Activated naive CD4-positive, alpha-beta T cell treated with anti-CD3 and anti-CD28 coated beads, Interleukin-2, amount 50 U/mL, for 24 hours (primary cell): ENCODE results near the gene SYMPK.
A peak's percentile ranks its signal among the peaks of the same experiment; 100 is the strongest.

Source experiments
- H3K27ac Mint-ChIP-seq: one replicate; pipeline ENCODE4 v1.8.0; 2021; ENCODE audit warnings: mild to moderate bottlenecking, mixed read lengths
- H3K27me3 Mint-ChIP-seq: one replicate; pipeline ENCODE4 v1.8.0; 2021; ENCODE audit warnings: mixed read lengths
- H3K36me3 Mint-ChIP-seq: one replicate; pipeline ENCODE4 v1.8.0; 2021; ENCODE audit warnings: mixed read lengths
- H3K4me1 Mint-ChIP-seq: one replicate; pipeline ENCODE4 v1.8.0; 2021; ENCODE audit warnings: mixed read lengths
- H3K4me3 Mint-ChIP-seq: one replicate; pipeline ENCODE4 v1.8.0; 2021; ENCODE audit warnings: mild to moderate bottlenecking, mixed read lengths
- H3K9me3 Mint-ChIP-seq: one replicate; pipeline ENCODE4 v1.8.0; 2021; ENCODE audit warnings: mixed read lengths

Gene SYMPK

GRCh38 chr19:45825263-45825605 lies 37.7 kb downstream of the SYMPK start:
- Mint-ChIP-seq H3K27me3 (no peaks in the 10 kb centered on the region), H3K27ac (no peak overlapping the region)

GRCh38 chr19:45824531-45825262 lies 38.2 kb downstream of the SYMPK start:
- Mint-ChIP-seq H3K4me1 (peaks cover 3% of the 10 kb centered on the region), H3K27ac (no peak overlapping the region), H3K4me3 (no peak overlapping the region), H3K36me3 (peaks cover 12% of the 10 kb centered on the region), H3K9me3 (no peaks in the 10 kb centered on the region), H3K27me3 (no peaks in the 10 kb centered on the region)

More at GRCh38 chr19:45825263-45825605, 37.7 kb downstream of the SYMPK start:
- H3K36me3 Mint-ChIP-seq: peaks cover 14% of the 10 kb centered on the region
- no peak overlapping the region for H3K4me3 Mint-ChIP-seq
- no peaks in the 10 kb centered on the region for H3K9me3 Mint-ChIP-seq
- H3K4me1 Mint-ChIP-seq: peaks cover 3% of the 10 kb centered on the region

GRCh38 chr19:45824041-45824471 lies 38.9 kb downstream of the SYMPK start:
- Mint-ChIP-seq H3K27ac (no peak overlapping the region), H3K9me3 (no peaks in the 10 kb centered on the region), H3K36me3 (peaks cover 12% of the 10 kb centered on the region), H3K4me3 (no peak overlapping the region), H3K4me1 (peaks cover 3% of the 10 kb centered on the region), H3K27me3 (no peaks in the 10 kb centered on the region)

GRCh38 chr19:45823182-45823581 lies 39.8 kb downstream of the SYMPK start:
- Mint-ChIP-seq H3K27ac (no peak overlapping the region), H3K4me3 (no peak overlapping the region), H3K36me3 (peaks cover 7% of the 10 kb centered on the region), H3K27me3 (no peaks in the 10 kb centered on the region), H3K4me1 (peaks cover 3% of the 10 kb centered on the region), H3K9me3 (no peaks in the 10 kb centered on the region)

GRCh38 chr19:45822716-45823115 lies 40.2 kb downstream of the SYMPK start:
- Mint-ChIP-seq H3K4me3 (no peak overlapping the region), H3K27me3 (no peaks in the 10 kb centered on the region), H3K9me3 (no peaks in the 10 kb centered on the region), H3K36me3 (peaks cover 5% of the 10 kb centered on the region), H3K27ac (no peak overlapping the region), H3K4me1 (peaks cover 3% of the 10 kb centered on the region)

- no peak overlapping the region for H3K27ac Mint-ChIP-seq
- no peak overlapping the region for H3K4me3 Mint-ChIP-seq
- H3K27me3 Mint-ChIP-seq: no peaks in the 10 kb centered on the region
- peaks cover 5% of the 10 kb centered on the region for H3K36me3 Mint-ChIP-seq
- peaks cover 6% of the 10 kb centered on the region for H3K4me1 Mint-ChIP-seq
- no peaks in the 10 kb centered on the region for H3K9me3 Mint-ChIP-seq
These were observed 41.4 kb downstream of the SYMPK start for GRCh38 chr19:45821570-45821969.

- Mint-ChIP-seq H3K27me3 (no peaks in the 10 kb centered on the region), H3K4me3 (no peak overlapping the region), H3K4me1 (peaks cover 6% of the 10 kb centered on the region), H3K9me3 (no peaks in the 10 kb centered on the region), H3K27ac (no peak overlapping the region), H3K36me3 (peaks cover 5% of the 10 kb centered on the region)
These were observed 41.8 kb downstream of the SYMPK start for GRCh38 chr19:45821103-45821521.

- Mint-ChIP-seq H3K27me3 (no peaks in the 10 kb centered on the region), H3K4me1 (peaks cover 6% of the 10 kb centered on the region), H3K4me3 (no peak overlapping the region), H3K36me3 (peaks cover 5% of the 10 kb centered on the region), H3K27ac (no peak overlapping the region), H3K9me3 (no peaks in the 10 kb centered on the region)
These were observed 42.4 kb downstream of the SYMPK start for GRCh38 chr19:45820413-45821102.

- no peaks in the 10 kb centered on the region for H3K27me3 Mint-ChIP-seq
- H3K4me1 Mint-ChIP-seq: peaks cover 6% of the 10 kb centered on the region
- no peak overlapping the region for H3K27ac Mint-ChIP-seq
- H3K4me3 Mint-ChIP-seq: no peak overlapping the region
- no peaks in the 10 kb centered on the region for H3K9me3 Mint-ChIP-seq
- peaks cover 5% of the 10 kb centered on the region for H3K36me3 Mint-ChIP-seq
These were observed 43.2 kb downstream of the SYMPK start for GRCh38 chr19:45819769-45820168.

GRCh38 chr19:45817725-45818301 lies 45.1 kb downstream of the SYMPK start:
- Mint-ChIP-seq H3K4me1 (peaks cover 3% of the 10 kb centered on the region), H3K27ac (no peak overlapping the region), H3K4me3 (no peak overlapping the region), H3K9me3 (no peaks in the 10 kb centered on the region), H3K27me3 (peaks cover 4% of the 10 kb centered on the region), H3K36me3 (no peaks in the 10 kb centered on the region)

GRCh38 chr19:45817010-45817724 lies 45.8 kb downstream of the SYMPK start:
- no peaks in the 10 kb centered on the region for H3K9me3 Mint-ChIP-seq
- no peak overlapping the region for H3K27ac Mint-ChIP-seq
- H3K4me1 Mint-ChIP-seq: peaks cover 3% of the 10 kb centered on the region
- H3K36me3 Mint-ChIP-seq: no peaks in the 10 kb centered on the region
- no peak overlapping the region for H3K4me3 Mint-ChIP-seq
- H3K27me3 Mint-ChIP-seq: peaks cover 4% of the 10 kb centered on the region

GRCh38 chr19:45816236-45817009 lies 46.5 kb downstream of the SYMPK start:
- Mint-ChIP-seq H3K27me3 (peaks cover 4% of the 10 kb centered on the region), H3K4me3 (no peak overlapping the region), H3K9me3 (no peaks in the 10 kb centered on the region), H3K4me1 (peaks cover 3% of the 10 kb centered on the region), H3K36me3 (no peaks in the 10 kb centered on the region), H3K27ac (no peak overlapping the region)

GRCh38 chr19:45815481-45816216 lies 47.3 kb downstream of the SYMPK start:
- Mint-ChIP-seq H3K27ac (no peak overlapping the region), H3K4me1 (peaks cover 3% of the 10 kb centered on the region), H3K27me3 (peaks cover 4% of the 10 kb centered on the region), H3K4me3 (peak overlapping the region; percentile 4), H3K9me3 (no peaks in the 10 kb centered on the region), H3K36me3 (no peaks in the 10 kb centered on the region)

GRCh38 chr19:45814851-45815480 lies 48.0 kb downstream of the SYMPK start, which contains the start of gene RSPH6A:
RSPH6A (minus strand) TSS chr19:45815308; CDS start chr19:45815176, 132 bp downstream.
- Mint-ChIP-seq H3K27ac (no peak within 1 kb of the TSS), H3K4me1 (peaks cover 3% of the 10 kb centered on the region), H3K4me3 (peak within 1 kb of the TSS; percentile 4), H3K27me3 (peaks cover 4% of the 10 kb centered on the region), H3K9me3 (no peaks in the 10 kb centered on the region), H3K36me3 (no peaks in the 10 kb centered on the region)
